GM19372 (cell line): Measurements from ENCODE around the gene ASXL3.

Source experiments
- ATAC-seq: cut with Tn5 transposase; IDR thresholded peaks from one replicate; pipeline ENCODE4 v1.9.1; 2021; ENCODE audit warnings: mild to moderate bottlenecking, low read depth, moderate library complexity; ENCODE audit not compliant: unreplicated experiment

Gene ASXL3

DNA sequence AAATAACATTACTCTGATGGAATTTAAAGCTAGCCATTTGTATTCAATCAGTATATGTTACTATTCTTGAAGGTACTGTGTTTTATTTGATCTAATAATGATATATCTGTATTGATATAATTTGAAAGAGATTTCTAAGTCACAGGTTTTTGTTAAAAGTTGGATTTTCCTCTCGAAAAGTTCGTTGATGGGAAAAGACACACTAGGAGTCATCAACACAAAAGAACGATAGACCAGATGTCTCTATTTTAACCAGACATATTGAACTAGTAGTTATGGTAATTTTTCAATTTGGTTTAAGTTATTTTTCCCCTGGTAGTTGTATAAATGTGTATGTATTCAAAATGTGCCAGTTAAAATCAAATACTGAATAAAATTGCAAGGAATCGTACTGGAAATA, 2.5 kb downstream of the ASXL3 start:
- ATAC-seq = no peak

- ATAC-seq = no peak
These were observed 3.8 kb downstream of the ASXL3 start for GRCh38 chr18:33581856-33582255.

DNA sequence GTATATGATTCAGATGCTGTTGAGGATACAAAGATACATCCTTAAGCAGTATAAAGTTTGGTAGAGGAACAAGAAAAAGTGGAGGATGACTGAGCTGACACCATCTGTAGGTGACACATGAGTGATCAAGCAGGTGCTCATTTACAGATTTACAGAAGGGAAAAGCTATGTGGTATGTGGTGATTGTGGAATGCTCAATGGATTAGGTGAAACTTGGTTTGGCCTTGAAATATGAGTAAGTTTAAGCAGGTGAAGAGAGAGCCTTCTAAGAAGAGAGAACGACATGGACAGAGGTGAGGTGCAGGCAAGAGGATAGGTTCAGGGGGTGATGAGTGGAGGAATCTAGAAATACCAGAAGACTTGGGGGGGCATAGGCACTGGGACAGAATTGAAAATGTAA, 5.9 kb downstream of the ASXL3 start:
- no peak for ATAC-seq

- no peak for ATAC-seq
These were observed 6.8 kb downstream of the ASXL3 start for GRCh38 chr18:33584548-33585430.

- ATAC-seq = no peak
These were observed 7.4 kb downstream of the ASXL3 start for GRCh38 chr18:33585431-33585775.

- ATAC-seq = no peak
These were observed 10.3 kb downstream of the ASXL3 start for GRCh38 chr18:33588361-33588760.

GRCh38 chr18:33593261-33593660, 15.2 kb downstream of the ASXL3 start:
- no peak for ATAC-seq

- ATAC-seq = no peak
These were observed 16.8 kb downstream of the ASXL3 start for GRCh38 chr18:33594799-33595198.

DNA sequence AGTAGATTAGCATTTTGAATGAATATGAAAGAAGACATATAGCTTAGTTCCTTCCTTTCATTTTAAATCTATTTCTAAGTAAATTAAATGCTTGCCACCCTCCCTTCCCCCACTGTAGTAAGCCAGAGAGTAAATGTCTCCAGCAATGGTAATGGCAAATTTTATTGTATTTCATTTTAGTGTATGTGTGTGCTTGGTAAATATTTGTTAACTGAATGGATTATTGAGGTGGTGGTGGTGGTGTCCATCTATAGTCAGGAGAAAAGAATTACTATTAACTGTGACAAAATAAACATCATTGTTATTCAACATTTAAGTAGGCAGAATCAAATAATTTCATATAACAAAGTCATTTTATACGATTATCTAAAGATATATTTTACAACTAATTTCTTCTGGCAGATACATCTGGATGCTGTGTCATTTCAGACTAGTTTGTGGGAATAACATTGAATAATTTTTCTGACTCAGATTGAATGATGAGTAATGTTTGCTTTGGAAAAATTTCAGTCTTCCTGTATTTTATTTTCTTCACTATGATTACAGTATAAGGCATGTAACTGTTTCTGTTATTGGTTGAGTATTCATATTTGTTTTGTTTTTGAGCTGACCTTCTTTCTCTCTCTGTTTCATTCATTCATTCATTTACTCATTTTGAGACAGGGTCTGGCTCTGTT, 18.3 kb downstream of the ASXL3 start:
- ATAC-seq = no peak

GRCh38 chr18:33600846-33601245, 22.8 kb downstream of the ASXL3 start:
- no peak for ATAC-seq

- no peak for ATAC-seq
These were observed 25.4 kb downstream of the ASXL3 start for GRCh38 chr18:33603454-33603853.

DNA sequence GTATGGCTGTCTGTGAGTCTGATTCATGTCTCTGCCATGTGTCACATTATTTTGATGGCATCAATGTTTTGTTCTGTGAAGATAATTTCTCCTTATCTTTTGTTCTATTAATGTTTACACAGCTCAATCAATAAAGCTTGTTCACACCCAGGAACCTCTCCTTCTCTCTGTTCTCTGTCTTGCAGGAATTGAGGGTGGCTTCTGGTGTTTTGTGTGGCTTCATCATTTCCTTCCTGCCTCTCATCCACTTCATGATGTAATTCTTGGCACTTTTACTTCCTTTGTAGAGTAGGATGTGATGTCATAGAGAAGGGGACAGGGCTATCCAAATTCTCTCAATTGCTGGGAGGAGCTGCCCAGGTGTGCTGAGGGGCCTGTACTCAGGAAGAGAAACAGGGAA, 27.2 kb downstream of the ASXL3 start:
- ATAC-seq = no peak

DNA sequence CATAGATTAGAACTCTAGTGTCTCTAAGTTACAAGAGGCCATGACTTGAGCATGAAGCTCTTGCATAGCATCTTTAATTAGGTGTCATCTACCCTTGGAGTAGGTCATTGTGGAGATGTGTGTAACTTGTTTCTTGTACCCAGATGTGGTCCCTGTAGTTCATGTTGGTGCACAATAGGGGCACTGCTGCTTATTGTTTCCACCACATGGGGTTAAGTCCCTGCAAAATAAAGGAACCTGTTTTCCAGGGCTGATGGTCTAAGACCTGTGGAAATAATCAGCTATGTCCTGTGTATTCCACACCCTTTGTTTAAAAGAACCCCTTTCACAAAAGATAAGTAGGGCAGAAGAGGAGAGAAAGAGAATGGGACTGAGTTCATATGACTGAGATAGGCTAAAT, 28.6 kb downstream of the ASXL3 start:
- ATAC-seq = no peak

- no peak for ATAC-seq
These were observed 33.6 kb downstream of the ASXL3 start for GRCh38 chr18:33611525-33612135.

DNA sequence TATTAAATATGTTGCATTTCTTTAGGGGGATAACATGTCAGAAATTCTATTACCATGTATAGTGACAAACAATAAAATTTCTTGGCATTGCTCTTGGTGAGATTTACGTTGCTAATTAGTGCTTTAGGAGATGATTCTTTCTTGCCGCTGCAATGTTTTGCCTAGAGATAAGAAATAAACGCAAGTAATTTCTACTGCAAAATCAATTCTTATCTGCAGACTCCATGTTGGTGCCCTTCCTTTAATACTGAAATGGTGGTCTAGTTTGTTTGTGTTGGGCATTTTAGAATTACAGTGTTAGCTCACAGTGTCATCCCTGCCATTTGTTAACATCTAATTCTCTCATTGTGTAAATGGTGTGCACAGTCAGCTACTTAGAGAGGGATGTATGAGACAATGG, 34.6 kb downstream of the ASXL3 start:
- no peak for ATAC-seq

DNA sequence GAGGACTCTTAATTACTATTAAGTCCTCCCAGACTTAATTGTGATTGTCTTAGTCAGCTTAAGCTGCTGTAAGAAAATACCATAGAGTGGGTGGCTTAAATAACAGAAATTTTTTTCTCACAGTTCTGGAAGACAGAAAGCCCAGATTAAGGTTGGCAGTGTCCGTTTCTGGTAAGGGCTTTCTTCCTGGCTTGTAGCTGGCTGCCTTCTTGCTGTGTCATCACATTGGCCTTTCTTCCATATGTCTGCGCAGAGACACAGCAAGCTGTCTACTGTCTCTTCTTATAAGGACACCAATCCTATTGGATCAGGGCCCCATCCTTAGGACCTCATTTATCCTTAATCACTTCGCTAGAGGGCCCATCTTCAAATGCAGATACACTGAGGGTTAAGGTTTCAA, 38.5 kb downstream of the ASXL3 start:
- no peak for ATAC-seq

- no peak for ATAC-seq
These were observed 49.1 kb downstream of the ASXL3 start for GRCh38 chr18:33627114-33627513.

- no peak for ATAC-seq
These were observed 52.5 kb downstream of the ASXL3 start for GRCh38 chr18:33630476-33630875.

DNA sequence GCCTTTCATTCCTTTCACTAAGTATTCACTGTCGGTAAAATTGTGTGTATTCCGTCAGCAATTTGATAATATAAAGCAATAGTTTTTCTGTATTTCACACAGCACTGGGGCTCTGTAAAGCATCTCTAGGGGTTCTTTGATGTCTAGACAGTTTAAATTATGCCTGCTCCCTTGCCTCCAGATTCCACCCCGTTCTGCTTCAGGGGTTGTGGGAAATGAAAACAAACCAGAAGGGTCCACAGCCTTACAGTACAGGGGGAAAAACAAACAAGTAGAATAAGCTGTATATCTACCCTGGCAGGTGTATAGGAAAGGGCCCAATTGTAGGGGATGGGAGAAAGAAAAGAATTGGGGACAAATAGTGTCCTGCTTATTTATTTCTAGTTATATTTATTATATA, 63.1 kb downstream of the ASXL3 start:
- ATAC-seq = no peak

DNA sequence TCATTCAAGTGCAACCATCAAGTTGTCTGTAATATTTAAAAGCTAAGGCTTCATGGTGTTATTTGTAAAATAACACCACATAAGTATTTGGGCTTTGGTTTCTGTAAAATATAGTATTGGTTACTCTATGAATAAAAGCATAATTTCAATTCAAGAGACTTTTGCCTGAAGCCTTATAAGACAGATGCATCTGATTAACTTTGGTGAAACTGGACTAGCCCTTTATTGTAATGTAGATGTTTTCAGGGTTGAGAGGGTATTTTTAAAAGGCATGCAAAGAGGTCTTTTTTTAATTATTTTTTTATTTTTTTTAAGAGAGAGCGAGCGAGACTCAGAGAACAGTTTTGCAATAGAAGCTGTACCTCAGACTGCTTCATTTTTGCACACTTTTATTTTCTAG, 66.5 kb downstream of the ASXL3 start:
- no peak for ATAC-seq

DNA sequence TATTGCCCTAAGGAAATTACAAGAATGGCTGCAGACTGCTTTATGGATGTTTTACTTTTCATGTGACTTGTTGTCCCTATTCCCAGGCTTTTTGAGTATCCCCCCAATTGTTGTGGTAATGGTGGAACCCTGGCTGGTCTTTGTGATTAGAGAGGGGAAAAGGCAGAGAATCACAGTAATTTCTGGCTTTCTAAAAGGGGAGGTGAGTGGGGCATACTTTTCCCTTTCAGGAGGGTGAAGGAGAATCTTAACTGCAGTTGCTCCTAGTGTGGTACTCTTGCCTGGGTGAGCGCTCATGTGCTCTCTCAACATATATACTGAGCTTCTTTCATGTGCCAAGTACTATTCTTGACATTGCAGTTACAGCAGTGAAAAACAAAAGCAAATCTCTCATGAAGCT, 69.3 kb downstream of the ASXL3 start:
- no peak for ATAC-seq

- ATAC-seq = no peak
These were observed 74.6 kb downstream of the ASXL3 start for GRCh38 chr18:33652635-33653034.
